ENCODE results near the gene LYSMD2. TPM values are rescaled to one million over a fixed set of nuclear protein-coding genes. Genes with fewer than 3 reads are reported as not detected.

Gene LYSMD2
- polyA plus RNA-seq, 1 of the 3 experiments (the other 2 are of a cell fraction), result 10.3 TPM

GRCh38 chr15:51721199-51721960 lies 16.1 kb downstream of the LYSMD2 start (continued):
- TF ChIP-seq ZBTB33 (IDR thresholded peaks at IDR 0.05; ENCODE audit: borderline replicate concordance, low read depth), result no peak
- TF ChIP-seq TAF1 (IDR thresholded peaks at IDR 0.05; ENCODE audit: borderline replicate concordance, low read depth, low read length), result no peak
- no peak for TF ChIP-seq EZH2phosphoT487 (IDR thresholded peaks at IDR 0.05; ENCODE audit: borderline replicate concordance, low read depth)
- no peak for TF ChIP-seq MAX (IDR thresholded peaks at IDR 0.05; ENCODE audit: low read depth)
- no peak for TF ChIP-seq JUND (IDR thresholded peaks at IDR 0.05)
- TF ChIP-seq RCOR1 (IDR thresholded peaks at IDR 0.05; ENCODE audit: low read length), result no peak

- no peak overlapping the region for H3K9ac ChIP-seq
- WGBS (ENCODE audit: low lambda C conversion rate), result 83% methylated on average over 8 of the region's 8 CpGs
- ChIA-PET POLR2A (no interaction called here), CTCF (interaction anchor here (1.3 to 1.4 kb wide), 2 partner anchors 10 to 39 kb away, joined by 3 read pairs; partner anchors contain the start of gene SCG3)
- no peak overlapping the region for H3K4me2 ChIP-seq
- peaks cover 10 to 12% of the 10 kb centered on the region in 2 experiments; a peak in 3 of 4 replicates for H3K4me1 ChIP-seq (ENCODE audit: control insufficient read depth in 1 of 2, insufficient read depth in 2 of 2, low read depth in 1 of 2, low read length in 1 of 2)
- H3K36me3 ChIP-seq (replicated peaks in 1 of 2; ENCODE audit: control insufficient read depth in 1 of 2, insufficient read depth in 2 of 2, low read length in 1 of 2), result peaks cover 11 to 34% of the 10 kb centered on the region in 2 experiments
- no peak for DNase-seq
- H3K27me3 ChIP-seq (ENCODE audit: insufficient read depth), result no peaks in the 10 kb centered on the region
- H3K9me3 ChIP-seq, result no peaks in the 10 kb centered on the region
- H3K27ac ChIP-seq (ENCODE audit: low read depth in 2 of 2, low read length in 1 of 2), result no peak overlapping the region
- no peak overlapping the region for H3K4me3 ChIP-seq (ENCODE audit: low read depth in 2 of 2, low read length in 1 of 2)
- H3K79me2 ChIP-seq (ENCODE audit: insufficient read depth), result no peaks in the 10 kb centered on the region
- TF ChIP-seq TAF1 (IDR thresholded peaks at IDR 0.05; ENCODE audit: borderline replicate concordance, low read depth, low read length), result no peak
- TF ChIP-seq GATA2 (CRISPR knock-in tag; IDR thresholded peaks at IDR 0.05), result no peak
- no peak for TF ChIP-seq RFX5 (IDR thresholded peaks at IDR 0.05; ENCODE audit: low read length)
- no peak for TF ChIP-seq RCOR1 (IDR thresholded peaks at IDR 0.05; ENCODE audit: low read length)
- no peak for TF ChIP-seq NFIC (IDR thresholded peaks at IDR 0.05; ENCODE audit: borderline replicate concordance)
- no peak for TF ChIP-seq MAX (IDR thresholded peaks at IDR 0.05; ENCODE audit: low read depth)
- TF ChIP-seq MEF2A (IDR thresholded peaks at IDR 0.05; ENCODE audit: borderline replicate concordance, low read depth), result no peak
- TF ChIP-seq ZBTB33 (IDR thresholded peaks at IDR 0.05; ENCODE audit: borderline replicate concordance, low read depth), result no peak
- no peak for TF ChIP-seq USF2 (IDR thresholded peaks at IDR 0.05; ENCODE audit: borderline replicate concordance, low read depth, low read length)
- TF ChIP-seq USF1 (IDR thresholded peaks at IDR 0.05; ENCODE audit: borderline replicate concordance, low read depth), result no peak
- no peak for TF ChIP-seq ELF1 (IDR thresholded peaks at IDR 0.05)
- no peak for TF ChIP-seq TEAD4 (IDR thresholded peaks at IDR 0.05; ENCODE audit: borderline replicate concordance, insufficient read depth)
- TF ChIP-seq EZH2phosphoT487 (IDR thresholded peaks at IDR 0.05; ENCODE audit: borderline replicate concordance, low read depth), result no peak
- TF ChIP-seq IRF3 (IDR thresholded peaks at IDR 0.05; ENCODE audit: low read depth, low read length), result no peak
- TF ChIP-seq RXRA (IDR thresholded peaks at IDR 0.05; ENCODE audit: borderline replicate concordance, low read depth), result no peak
- no peak for TF ChIP-seq TCF12 (IDR thresholded peaks at IDR 0.05)
- no peak for TF ChIP-seq RAD21 (IDR thresholded peaks at IDR 0.05; ENCODE audit: low read length)
- no peak for TF ChIP-seq NRF1 (IDR thresholded peaks at IDR 0.05; ENCODE audit: low read depth, low read length)
- no peak for TF ChIP-seq JUND (IDR thresholded peaks at IDR 0.05)
- H4K20me1 ChIP-seq (ENCODE audit: insufficient read depth), result no peaks in the 10 kb centered on the region
- no peak overlapping the region for H2AFZ ChIP-seq (ENCODE audit: low read depth)
- no peaks in the 10 kb centered on the region for H3K9me2 ChIP-seq
- H3F3A ChIP-seq (replicated peaks; ENCODE audit: insufficient read depth), result peaks cover 4% of the 10 kb centered on the region
Observed at GRCh38 chr15:51720201-51720995, 17.1 kb downstream of the LYSMD2 start.
